HG03045 (cell line): ENCODE data around the gene NUP62.

Experiments used
- ATAC-seq: cut with Tn5 transposase; IDR thresholded peaks from one replicate; pipeline ENCODE4 v1.9.1; 2021; ENCODE audit warnings: mild to moderate bottlenecking, moderate library complexity; ENCODE audit not compliant: unreplicated experiment

NUP62 gene

DNA sequence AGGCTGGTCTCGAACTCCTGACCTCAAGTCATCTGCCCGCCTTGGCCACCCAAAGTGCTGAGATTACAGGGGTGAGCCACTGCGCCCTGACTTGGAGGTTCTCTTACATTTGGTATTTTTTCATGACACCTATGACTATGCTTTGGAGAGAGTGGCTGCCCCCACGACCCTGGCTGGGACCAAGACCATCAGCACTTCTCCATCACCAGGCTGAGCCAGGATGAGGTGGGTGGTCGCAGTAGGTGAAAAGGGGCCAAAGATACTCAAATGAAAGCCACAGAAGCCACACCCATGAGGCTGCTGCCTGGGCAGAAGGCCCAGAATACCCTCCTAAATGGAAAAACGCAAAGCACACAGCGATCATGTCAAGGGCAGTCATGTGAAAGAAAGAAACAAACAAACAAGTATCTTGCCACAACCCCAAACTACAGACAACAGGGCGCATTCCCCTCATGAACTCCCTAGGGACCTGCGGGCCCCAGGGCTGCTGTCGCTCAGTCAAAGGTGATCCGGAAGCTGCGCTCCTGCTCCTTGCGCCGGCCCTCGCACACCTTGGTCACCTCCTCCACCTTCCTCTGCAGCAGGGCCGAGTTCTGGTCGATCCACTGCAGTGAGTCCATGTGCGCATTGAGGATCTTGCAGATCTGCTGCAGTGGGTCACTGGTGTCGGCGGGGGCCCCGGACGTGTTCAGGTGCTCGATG, 21.4 kb downstream of the NUP62 start:
- no peak for ATAC-seq

DNA sequence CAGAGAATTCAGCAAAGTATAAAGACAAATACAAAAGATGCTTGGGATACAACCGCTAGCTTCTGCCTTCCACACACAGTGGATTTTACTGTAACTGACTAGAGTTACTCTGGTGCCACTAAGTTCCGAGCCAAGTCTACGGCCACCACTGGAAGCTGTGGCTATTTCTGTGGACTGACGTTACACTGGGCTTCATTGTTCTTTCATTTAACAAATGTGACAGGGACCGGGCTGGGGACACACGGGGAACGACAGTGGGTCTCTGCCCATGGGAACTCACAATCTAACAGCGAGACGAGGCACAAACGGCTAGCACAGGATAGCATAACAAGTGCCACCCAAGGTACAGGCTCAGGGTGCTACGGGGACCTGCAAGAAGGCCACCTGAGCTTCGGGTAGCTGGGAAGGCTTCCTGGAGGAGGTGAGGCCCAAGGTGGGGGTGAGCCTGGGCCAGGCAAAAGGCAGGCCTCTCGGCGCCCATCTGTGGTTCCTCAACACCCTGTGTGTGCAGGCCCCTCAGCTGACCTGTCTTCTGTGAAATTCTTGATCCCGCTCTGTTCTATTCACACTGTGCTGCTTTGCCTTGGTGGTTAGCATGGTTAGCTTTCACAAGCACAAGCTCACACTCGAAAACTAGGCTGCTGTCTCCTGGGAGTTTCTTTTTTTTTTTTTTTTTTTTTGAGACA, 22.3 kb downstream of the NUP62 start:
- ATAC-seq: no peak

DNA sequence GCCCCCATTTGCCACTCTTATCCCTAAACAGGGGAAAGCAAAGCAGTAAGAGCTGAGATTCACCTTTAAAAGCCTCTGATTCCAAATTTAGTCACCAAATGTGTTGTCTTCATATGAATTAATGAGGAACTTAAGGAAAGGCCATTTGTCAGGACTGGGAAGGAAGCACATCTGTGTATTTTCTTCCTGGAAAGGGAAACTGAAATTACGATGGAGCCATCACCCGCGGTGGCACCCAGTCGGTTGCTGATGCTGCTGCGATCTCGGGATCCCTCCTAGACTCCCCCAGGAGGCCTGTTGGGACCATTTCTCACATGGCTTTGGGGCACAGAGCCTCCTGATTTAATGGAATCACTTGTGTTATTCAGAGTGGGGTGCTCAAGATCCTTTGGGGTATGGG, 25.2 kb downstream of the NUP62 start:
- ATAC-seq: no peak

DNA sequence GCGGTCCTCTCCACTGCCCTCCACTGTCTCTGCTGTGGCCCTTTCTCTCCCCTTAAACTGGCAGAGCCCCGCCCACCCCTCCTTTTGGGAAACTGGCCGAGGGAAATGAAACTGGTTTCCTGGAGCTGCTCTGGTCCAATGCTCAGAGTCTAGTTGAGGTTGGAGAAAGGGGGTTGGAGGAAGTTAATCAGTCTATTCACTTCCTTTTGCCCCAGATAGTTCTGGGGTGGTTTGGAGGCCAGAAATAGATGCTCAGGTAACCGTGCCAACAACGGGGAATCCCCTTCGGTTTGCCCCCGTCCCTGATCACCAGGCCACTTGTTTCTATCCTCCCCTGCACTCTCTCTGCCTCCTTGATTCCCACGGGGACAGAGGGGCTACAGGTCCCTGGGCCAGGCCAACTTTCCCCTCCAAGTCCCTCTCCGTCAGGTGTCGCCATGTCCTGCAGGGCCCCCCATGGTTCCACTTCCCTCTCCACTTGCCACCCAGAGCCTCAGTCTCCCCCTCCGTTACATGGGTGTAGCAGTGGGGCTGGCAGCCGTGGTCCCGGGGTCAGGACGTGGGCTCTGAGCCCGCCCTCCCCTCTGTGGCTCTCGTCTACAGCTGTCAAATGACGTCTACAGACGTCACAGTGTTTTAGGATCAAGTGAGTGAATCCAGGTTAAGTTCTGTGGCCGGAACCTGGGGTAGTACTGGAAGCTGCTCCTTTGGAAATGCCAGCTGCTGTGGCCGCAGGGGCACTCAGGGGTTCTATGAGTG, 32.3 kb downstream of the NUP62 start, which contains the start of gene IL4I1:
IL4I1 (minus strand) TSS at position 25 of the 759 bp plus-strand sequence. CDS start 727 bp downstream, outside the sequence.
- no peak for ATAC-seq

DNA sequence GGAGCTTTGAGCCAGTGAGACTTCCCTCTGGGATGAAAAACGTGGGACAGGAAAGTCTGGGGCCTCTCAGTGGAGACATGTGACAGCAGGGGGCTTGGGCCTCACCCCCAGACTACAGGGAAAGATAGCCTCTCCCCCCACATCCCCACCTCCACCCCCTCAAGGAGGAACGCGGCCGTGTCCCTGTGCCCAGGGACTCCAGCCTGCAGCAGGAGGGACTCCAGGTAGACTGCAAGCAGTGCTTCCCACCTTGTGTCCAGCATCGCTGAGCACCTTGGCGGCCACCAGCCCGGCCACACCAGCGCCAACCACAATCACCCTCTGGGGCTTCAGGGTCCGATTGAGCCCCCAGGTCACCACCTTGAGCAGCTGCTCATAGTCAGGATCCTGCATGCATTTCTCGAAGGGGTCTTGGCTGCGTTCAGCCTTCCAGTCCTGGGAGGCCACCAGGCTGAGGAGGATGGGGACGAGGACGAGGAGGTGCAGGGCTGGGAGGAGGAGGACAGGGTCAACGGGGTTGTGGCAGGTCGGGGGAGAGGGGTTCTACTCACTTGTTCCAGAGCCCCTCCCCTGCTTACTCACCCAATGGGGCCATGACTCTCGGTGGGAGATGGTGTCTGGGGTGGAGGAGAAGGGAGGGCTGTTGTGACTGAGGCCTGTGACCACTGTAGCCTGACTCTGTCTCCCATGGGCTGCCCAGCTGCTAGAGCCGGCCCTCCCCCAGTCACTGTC, 33.6 kb downstream of the NUP62 start:
- ATAC-seq: no peak

DNA sequence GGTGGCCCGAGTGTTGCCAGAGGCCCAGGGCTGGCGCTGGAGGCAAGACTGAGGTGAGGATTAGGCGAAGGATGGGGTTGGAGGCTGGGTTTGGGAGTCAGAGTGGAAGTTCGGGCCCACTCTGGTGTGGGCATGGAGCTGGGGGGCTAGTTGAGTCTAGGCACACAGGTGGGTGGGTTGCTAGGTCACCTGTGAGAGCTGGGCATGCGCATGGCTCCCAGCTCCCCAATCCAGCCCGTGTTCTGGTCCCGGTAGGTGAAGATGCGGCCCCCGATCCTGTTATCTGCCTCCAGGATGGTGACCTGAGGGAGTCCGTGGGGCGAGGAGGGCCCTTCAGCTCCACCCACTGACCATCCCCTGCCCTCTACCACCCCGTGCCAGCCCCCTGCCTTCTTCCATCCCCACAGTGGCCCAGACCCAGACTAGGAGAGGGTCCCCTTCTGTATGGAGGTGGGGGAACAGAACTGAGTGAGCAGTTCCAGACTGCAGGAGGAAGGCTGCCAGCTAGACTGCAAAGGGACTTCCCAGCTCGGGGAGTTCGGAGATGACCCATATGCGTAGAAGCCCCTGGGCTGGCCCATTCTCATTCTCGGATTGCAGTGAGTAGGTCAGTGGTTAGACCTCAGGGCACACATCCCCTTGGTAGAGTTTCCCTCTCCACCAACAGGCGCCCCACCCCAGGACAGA, 34.3 kb downstream of the NUP62 start:
- ATAC-seq: no peak

DNA sequence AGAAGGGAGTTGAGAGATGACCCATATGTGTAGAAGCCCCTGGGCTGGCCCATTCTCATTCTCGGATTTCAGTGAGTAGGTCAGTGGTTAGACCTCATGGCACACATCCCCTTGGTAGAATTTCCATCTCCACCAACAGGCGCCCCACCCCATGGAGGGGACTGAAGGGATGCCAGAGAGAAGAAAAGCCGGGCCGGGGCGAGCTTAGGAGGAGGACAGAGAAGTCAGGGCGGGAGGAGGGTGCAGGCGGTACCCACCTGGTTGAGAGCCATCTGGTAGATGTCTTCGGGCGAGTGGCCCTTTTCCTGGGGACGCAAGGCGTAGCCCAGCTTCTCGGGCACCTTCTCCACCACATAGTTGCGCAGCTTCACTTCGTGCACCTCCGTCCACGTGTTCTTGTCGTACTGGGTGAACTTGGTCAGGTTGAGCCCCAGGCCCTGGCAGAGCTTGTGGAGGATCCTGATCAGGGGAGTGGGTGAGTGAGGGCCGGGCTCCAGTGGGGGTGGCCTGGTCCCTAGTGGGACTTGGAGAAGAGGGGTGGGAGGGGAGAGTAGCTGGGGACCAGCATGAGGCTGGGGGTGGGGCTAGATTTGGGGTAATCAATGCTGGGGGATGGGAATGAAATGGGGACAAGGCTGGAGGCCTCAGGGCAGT, 35.2 kb downstream of the NUP62 start:
- no peak for ATAC-seq

DNA sequence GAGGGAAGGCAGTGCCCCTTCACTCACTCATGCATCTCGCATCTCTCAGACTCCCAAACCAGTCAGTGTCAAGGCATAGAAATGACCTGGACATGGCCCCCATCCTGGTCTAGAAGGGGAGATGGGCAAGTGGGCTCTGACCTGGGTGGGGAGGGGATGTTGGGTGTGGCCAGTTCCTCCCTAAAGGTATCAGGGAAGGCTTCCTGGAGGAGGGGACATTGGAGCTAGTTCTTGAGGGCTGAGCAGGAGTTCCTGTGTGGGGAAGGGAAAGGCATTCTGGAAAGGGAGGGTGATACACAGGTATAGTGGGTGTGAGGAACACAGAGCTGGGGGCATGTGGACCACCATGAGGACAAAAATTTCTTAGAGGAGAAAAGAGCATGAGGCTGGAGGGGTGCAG, 36.6 kb downstream of the NUP62 start:
- ATAC-seq: no peak

DNA sequence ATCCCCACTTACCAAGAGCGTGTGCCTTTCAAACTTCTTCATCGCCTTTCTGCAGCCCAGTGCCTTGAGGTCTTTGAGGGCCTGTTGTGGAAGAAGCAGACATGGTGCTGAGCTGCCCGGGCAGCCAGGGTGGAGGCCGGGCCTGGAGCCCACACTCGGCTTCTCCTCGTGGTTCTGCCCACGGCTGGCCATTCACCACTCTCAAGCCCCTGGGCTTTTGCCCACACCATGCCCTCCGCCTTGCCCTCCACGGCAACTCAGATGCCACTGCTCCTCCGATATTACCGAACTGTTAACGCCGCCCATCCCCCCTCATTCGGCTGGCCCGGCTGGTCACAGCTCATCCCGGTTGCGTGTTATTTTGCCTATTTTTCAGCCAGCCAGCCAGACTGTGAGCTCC, 37.9 kb downstream of the NUP62 start:
- no peak for ATAC-seq

DNA sequence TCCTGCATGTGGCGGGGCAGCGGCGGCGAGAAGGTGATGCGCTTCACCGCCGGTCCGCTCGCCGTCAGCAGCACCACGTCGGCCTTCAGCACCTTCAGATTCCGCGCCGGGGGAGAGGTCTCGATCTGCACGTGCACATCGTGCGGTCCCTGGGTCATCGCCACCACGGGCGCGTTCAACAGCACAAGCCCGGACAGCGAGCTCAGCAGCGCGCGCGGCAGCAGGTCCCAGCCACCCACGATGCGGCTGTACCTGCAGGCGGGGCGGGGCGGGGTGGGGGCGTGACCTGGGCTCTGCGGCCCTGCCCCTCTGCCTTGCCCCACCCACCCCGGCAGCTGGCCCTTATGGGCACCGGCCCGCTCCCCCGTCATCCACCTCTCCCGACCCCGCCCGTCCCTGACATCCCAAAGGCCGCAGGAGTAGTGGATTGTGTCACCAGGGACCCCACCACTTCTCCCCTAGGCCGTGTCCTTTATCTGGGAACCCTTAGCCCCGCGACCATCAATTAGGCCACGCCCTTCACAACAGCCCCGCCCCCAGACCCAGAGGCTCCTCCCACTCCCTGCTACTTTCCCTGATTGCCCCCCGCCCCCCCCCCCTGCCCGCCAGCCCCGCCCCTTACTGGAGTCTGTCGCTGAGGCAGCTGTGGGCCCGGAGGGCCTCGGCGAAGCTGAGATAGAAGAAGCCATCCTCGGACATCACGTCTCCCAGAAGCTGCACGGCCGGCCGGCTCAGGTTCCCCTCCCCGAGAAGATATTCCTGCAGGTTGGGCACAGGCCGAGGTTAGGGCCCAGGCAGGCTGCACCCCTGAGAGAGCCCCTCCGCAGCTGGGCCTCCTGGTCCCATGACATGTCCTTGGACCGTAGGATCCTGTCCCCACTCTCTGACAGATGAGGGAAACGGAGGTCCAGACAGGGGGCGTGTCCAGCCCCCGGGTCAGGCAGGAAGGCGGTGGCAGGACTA, 38.7 kb downstream of the NUP62 start:
- ATAC-seq: no peak

DNA sequence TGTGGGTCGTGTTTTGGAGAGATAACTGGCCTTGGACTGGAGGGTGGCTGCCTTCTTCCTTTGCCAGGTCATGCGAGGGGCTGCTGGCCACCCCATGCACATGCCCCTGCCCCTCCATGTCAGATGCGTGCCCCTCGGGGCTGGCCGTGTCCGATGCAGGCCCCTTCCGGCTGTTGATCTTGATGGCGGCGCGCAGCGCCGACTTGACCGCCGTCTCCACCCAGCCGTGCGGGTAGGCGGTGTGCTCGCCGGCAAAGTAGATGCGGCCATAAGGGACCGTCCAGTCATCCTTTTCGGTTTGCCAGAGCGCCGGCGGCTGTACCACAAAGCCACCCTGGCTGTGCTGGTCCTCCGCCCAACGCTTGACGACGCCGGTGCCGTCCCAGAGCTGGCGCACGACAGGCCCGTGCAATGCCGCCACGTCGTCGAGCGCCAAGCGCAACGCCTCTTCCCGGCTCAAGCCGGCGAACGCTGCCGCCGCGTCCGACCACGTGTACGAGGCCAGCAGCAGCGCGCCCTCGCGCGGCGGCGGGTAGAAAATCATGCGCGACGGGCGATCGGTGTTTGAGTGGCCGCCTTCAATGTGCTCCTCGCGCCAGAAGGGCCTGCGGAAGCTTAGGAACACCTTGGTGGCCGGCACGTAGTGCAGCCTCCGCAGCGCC, 39.5 kb downstream of the NUP62 start:
- ATAC-seq: no peak

DNA sequence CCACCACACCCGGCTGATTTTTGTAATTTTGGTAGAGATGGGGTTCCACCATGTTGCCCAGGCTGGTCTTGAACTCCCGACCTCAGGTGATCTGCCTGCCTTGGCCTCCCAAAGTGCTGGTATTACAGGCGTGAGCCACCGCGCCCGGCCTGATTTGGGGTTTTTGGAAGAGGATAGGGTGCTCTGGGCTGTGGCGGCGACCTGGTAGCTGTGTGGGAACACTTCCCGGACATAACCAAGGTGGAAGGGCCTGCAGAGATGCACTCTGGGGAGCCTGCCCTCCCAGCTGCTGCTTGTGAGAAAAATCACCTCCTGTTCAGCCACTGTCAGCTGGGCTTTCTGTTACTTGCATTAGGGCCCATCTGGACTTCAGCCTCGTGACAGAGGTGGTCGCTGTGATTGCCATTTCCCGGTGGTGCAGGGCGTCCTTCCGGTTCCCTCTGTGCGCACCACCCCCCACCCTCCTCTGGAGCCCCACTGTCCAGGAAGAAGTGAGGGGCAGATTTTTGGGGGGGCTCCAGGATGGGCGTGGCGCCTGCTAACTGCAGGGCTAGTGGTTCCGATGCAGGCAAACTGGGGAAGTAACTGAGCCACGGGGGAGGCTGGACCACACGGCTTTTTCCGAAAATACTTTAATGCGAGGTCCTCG, 40.1 kb downstream of the NUP62 start:
- ATAC-seq: no peak

DNA sequence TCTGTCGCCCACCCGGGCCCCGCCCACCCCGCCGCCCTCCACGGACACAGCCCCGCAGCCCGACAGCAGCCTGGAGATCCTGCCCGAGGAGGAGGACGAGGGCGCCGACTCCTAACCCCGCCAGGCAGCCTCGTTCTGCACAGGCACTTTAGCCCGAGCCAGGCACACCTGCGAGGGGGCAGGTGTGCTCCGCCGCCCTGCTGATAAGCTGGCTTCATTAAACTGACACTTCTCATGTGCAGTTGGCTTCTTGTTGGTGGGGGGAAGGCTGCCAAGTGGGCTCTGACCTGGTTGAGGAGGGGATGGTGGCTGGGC, 40.8 kb downstream of the NUP62 start:
- ATAC-seq: no peak

DNA sequence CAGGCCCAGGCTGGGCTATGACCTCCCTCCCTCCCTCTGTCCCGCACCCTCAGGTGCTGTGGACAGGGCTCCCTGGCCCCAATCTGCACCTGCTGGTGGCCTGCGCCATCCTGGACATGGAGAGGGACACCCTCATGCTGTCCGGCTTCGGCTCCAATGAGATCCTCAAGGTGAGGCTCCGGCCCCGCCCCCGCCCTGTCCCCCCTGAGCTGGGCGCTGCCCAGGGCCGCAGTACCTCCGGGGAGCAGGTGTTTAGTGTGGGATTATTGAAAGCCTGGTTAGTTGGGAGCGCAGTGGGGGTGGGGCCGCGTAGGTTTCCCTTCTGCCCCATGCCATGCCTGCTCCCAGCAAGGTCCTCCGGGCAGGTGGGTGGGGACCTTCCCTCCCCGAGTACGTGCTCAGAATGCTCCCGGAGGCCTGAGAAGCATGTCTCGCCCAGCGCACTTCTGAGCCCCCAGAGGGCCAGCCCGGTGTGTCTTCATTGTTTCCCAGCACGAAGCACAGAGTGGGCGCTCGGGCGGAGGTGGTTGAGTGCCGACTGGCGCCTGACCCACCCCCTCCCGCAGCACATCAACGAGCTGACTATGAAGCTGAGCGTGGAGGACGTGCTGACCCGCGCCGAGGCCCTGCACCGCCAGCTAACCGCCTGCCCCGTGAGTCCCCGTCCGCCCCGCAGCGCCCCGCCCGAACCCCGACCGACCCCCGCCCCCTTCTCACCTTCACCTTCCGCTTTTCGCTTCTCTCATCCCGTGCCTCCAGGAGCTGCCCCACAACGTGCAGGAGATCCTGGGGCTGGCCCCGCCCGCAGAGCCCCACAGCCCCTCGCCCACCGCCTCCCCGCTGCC, 41.4 kb downstream of the NUP62 start:
- no peak for ATAC-seq

DNA sequence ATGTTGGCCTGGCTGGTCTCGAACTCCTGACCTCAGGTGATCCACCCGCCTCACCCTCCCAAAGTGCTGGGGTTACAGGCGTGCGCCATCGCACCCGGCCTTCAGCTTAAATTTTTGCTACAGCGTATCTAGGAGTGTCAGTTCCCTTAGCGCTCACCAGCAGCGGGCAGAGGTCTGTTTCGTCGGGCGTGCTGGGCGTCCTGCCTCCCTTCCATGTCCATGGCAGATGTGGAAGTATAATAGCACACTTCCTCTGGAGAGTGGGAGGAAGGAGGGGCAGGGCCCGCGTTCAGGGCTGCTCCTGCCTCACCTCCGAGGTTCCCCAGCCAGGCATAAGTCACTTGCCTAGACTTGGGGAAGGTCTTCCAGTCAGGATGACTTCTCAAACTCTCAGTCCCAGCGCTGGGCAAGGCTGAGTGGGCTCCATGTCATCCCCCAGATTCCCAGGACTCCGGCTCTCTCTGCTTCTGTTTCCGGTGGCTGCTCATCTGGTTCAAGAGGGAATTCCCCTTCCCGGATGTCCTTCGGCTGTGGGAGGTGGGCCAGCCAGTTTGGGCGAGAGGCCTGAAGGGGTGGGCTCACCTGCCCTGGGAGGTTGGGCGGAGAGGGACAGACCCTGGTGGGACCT, 42.2 kb downstream of the NUP62 start:
- ATAC-seq: no peak

DNA sequence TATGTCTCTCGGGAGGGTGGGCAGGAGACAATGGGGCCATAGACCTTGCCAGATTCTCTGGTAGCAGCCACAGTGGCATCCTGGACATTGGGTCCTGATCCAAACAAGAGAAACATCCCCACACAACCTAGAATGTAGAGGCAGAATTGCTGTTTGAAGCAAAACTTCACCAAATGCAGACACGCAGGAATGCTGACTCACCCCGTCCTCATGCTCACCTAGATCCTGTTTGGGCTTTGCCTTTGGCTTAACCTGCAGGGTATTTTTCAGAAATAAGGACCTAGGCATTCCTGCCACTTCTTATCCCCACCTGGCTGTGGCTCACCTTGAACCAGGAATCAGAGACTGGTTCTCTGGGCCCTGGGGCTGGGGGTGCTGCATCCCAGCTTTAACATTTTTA, 44.5 kb downstream of the NUP62 start:
- ATAC-seq: no peak

DNA sequence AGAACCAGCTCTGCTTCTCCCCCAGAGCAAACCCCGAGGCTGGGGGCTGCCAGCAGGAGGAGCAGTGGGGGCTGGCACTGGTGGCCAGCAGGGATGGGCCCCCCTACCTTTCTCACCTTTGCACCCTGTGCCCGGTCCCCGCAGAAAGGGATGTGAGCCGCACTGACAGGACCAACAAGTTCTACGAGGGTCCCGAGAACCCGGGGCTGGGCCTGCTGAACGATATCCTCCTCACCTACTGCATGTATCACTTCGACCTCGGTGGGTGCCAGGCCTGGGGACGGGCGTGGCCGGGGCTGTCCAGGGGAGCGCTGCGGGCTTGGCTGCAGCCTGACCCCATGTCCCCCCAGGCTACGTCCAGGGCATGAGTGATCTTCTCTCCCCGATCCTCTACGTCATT, 45.2 kb downstream of the NUP62 start:
- no peak for ATAC-seq
